HG03196 (cell line): ENCODE measurements around the gene ARHGAP24.
"Not testable (repeated sequence)": the region's sequence is repeated elsewhere in the genome, so short reads cannot be mapped to it uniquely, and the experiment has no call there.

Experiments
- ATAC-seq: cut with Tn5 transposase; IDR thresholded peaks from one replicate; pipeline ENCODE4 v1.9.1; 2021; ENCODE audit not compliant: unreplicated experiment

ARHGAP24 gene

GRCh38 chr4:86004030-86004429, 529.1 kb downstream of the ARHGAP24 start:
- no peak for ATAC-seq

- ATAC-seq: no peak
Observed at GRCh38 chr4:86006057-86006456, 531.1 kb downstream of the ARHGAP24 start.

- no peak for ATAC-seq
Observed at GRCh38 chr4:86007042-86007441, 532.1 kb downstream of the ARHGAP24 start.

- ATAC-seq: no peak
Observed at GRCh38 chr4:86011117-86011516, 536.2 kb downstream of the ARHGAP24 start.

GRCh38 chr4:86013621-86014020, 538.7 kb downstream of the ARHGAP24 start:
- ATAC-seq: no peak

- peak; percentile 84 for ATAC-seq
Observed at GRCh38 chr4:86014599-86014998, 539.6 kb downstream of the ARHGAP24 start.

- no peak for ATAC-seq
Observed at GRCh38 chr4:86015412-86016350, 540.7 kb downstream of the ARHGAP24 start.

GRCh38 chr4:86019362-86019761, 544.4 kb downstream of the ARHGAP24 start:
- ATAC-seq: no peak

GRCh38 chr4:86019906-86020305, 545.0 kb downstream of the ARHGAP24 start:
- ATAC-seq: no peak

GRCh38 chr4:86021671-86022070, 546.7 kb downstream of the ARHGAP24 start:
- not testable (repeated sequence) for ATAC-seq

- ATAC-seq: no peak
Observed at GRCh38 chr4:86026720-86027119, 551.8 kb downstream of the ARHGAP24 start.

GRCh38 chr4:86031927-86032326, 557.0 kb downstream of the ARHGAP24 start:
- no peak for ATAC-seq

- no peak for ATAC-seq
Observed at GRCh38 chr4:86032476-86033022, 557.6 kb downstream of the ARHGAP24 start.

GRCh38 chr4:86033171-86033570, 558.2 kb downstream of the ARHGAP24 start:
- no peak for ATAC-seq

GRCh38 chr4:86034616-86035015, 559.7 kb downstream of the ARHGAP24 start:
- ATAC-seq: no peak

GRCh38 chr4:86035688-86036087, 560.7 kb downstream of the ARHGAP24 start:
- ATAC-seq: no peak

- ATAC-seq: no peak
Observed at GRCh38 chr4:86036736-86037135, 561.8 kb downstream of the ARHGAP24 start.

GRCh38 chr4:86038037-86038436, 563.1 kb downstream of the ARHGAP24 start:
- no peak for ATAC-seq

- ATAC-seq: no peak
Observed at GRCh38 chr4:86043755-86044592, 569.0 kb downstream of the ARHGAP24 start.

GRCh38 chr4:86044593-86044985, 569.6 kb downstream of the ARHGAP24 start:
- ATAC-seq: no peak

GRCh38 chr4:86048426-86048825, 573.5 kb downstream of the ARHGAP24 start:
- ATAC-seq: no peak
